ENCODE data around the gene ZNRF2. TPM values are rescaled to one million over a fixed set of nuclear protein-coding genes. Genes with fewer than 3 reads are reported as not detected.
A peak's percentile ranks its signal among the peaks of the same experiment; 100 is the strongest.
"Not testable (repeated sequence)": the region's sequence is repeated elsewhere in the genome, so short reads cannot be mapped to it uniquely, and the experiment has no call there.

The ZNRF2 gene
- total and polyA plus RNA-seq, 4 donors, result 4.8 to 21.1 (median 11.2) TPM

DNA sequence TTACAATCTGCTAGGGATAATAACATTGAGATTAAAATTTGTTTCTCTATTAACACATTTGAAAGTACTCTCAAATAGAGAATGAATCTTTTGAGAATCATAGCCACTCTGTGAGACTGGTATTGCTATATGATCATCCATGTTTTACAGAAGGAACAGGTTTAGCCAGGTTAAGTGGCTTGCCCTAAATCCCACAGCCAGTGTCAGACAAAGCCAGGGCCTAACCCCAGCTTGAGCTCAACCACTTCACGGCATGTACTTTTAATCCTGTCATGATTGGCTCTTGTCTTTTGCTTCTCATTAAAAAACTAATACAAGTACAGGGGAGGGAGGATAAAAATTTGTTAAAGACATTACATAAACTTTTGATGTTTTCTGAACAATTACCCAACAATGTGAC lies 3.8 kb upstream of the ZNRF2 start:
- H3K4me3 ChIP-seq (ENCODE audit: low read length in 2 of 2), result no peak overlapping the region
- WGBS, 2 donors, result 94 to 97% methylated on average over 1 of the region's 1 CpG
- no peak overlapping the region for H3K27ac ChIP-seq (ENCODE audit: low read depth in 1 of 2, low read length in 2 of 2)
- ATAC-seq (ENCODE audit: low FRiP score) (no peak), DNase-seq (no peak)
- intact Hi-C loops (cut with DNase I), result loop anchor here (5.0 kb wide), 3 partner anchors 67 to 108 kb away; no protein-coding TSS in a partner anchor
- no peaks in the 10 kb centered on the region for H3K9me3 ChIP-seq (ENCODE audit: control insufficient read depth, low read length)
- H3K27me3 ChIP-seq (ENCODE audit: control insufficient read depth in 1 of 2, insufficient read depth in 2 of 2, low read length in 1 of 2), result no peaks in the 10 kb centered on the region
- no peaks in the 10 kb centered on the region for H3K36me3 ChIP-seq (ENCODE audit: control insufficient read depth in 1 of 2, insufficient read depth in 2 of 2, low read length in 1 of 2)
- H3K4me1 ChIP-seq (ENCODE audit: control insufficient read depth in 1 of 2, insufficient read depth in 2 of 2, low read length in 2 of 2), result no peaks in the 10 kb centered on the region

DNA sequence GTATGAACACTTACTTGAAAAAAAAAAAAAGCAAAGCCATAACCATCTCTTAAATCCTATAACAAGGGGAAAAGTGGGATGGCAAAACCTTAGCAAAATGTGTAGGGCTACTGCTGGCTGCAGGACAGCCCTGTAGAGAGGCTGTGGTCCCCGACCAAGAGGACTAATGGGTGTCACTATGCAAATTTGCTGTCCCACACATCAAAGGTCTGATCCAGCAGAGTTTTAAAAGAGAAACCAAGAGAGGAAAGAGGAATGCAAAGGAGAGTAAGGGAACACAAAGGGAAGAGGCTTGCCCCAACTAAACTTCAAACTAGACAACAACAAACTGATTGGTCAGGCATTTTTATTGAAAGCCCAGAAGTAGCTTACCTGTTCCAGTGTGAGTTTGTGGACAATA lies 3.1 kb upstream of the ZNRF2 start:
- no peaks in the 10 kb centered on the region for H3K4me1 ChIP-seq (ENCODE audit: control insufficient read depth in 1 of 2, insufficient read depth in 2 of 2, low read length in 2 of 2)
- no peak overlapping the region for H3K27ac ChIP-seq (ENCODE audit: low read depth in 1 of 2, low read length in 2 of 2)
- intact Hi-C loops (cut with DNase I), result loop anchor here (5.0 kb wide), 3 partner anchors 66 to 109 kb away; no protein-coding TSS in a partner anchor
- no peaks in the 10 kb centered on the region for H3K9me3 ChIP-seq (ENCODE audit: control insufficient read depth, low read length)
- DNase-seq (no peak), ATAC-seq (ENCODE audit: low FRiP score) (no peak)
- H3K4me3 ChIP-seq (ENCODE audit: low read length in 2 of 2), result no peak overlapping the region
- no peaks in the 10 kb centered on the region for H3K36me3 ChIP-seq (ENCODE audit: control insufficient read depth in 1 of 2, insufficient read depth in 2 of 2, low read length in 1 of 2)
- 71 to 78% methylated on average over 1 of the region's 1 CpG for WGBS, 2 donors
- H3K27me3 ChIP-seq (ENCODE audit: control insufficient read depth in 1 of 2, insufficient read depth in 2 of 2, low read length in 1 of 2), result no peaks in the 10 kb centered on the region

GRCh38 chr7:30281791-30282190 lies 2.6 kb upstream of the ZNRF2 start:
- Histone ChIP-seq H3K9me3 (ENCODE audit: control insufficient read depth, low read length) (no peaks in the 10 kb centered on the region), H3K27ac (ENCODE audit: low read depth in 1 of 2, low read length in 2 of 2) (no peak overlapping the region), H3K36me3 (ENCODE audit: control insufficient read depth in 1 of 2, insufficient read depth in 2 of 2, low read length in 1 of 2) (no peaks in the 10 kb centered on the region), H3K27me3 (ENCODE audit: control insufficient read depth in 1 of 2, insufficient read depth in 2 of 2, low read length in 1 of 2) (no peaks in the 10 kb centered on the region), H3K4me1 (ENCODE audit: control insufficient read depth in 1 of 2, insufficient read depth in 2 of 2, low read length in 2 of 2) (no peaks in the 10 kb centered on the region), H3K4me3 (ENCODE audit: low read length in 2 of 2) (no peak overlapping the region)
- no peak for DNase-seq
- ATAC-seq (ENCODE audit: low FRiP score), result no peak
- 88 to 92% methylated on average over 2 of the region's 2 CpGs for WGBS, 2 donors
- intact Hi-C loops (cut with DNase I), result loop anchor here (5.0 kb wide), 3 partner anchors 66 to 109 kb away; no protein-coding TSS in a partner anchor

- Histone ChIP-seq H3K36me3 (ENCODE audit: control insufficient read depth in 1 of 2, insufficient read depth in 2 of 2, low read length in 1 of 2) (no peaks in the 10 kb centered on the region), H3K27me3 (ENCODE audit: control insufficient read depth in 1 of 2, insufficient read depth in 2 of 2, low read length in 1 of 2) (no peaks in the 10 kb centered on the region), H3K4me1 (ENCODE audit: control insufficient read depth in 1 of 2, insufficient read depth in 2 of 2, low read length in 2 of 2) (no peaks in the 10 kb centered on the region), H3K9me3 (ENCODE audit: control insufficient read depth, low read length) (no peaks in the 10 kb centered on the region), H3K27ac (ENCODE audit: low read depth in 1 of 2, low read length in 2 of 2) (no peak overlapping the region), H3K4me3 (ENCODE audit: low read length in 2 of 2) (no peak overlapping the region)
- intact Hi-C loops (cut with DNase I), result loop anchor here (5.0 kb wide), 3 partner anchors 65 to 110 kb away; no protein-coding TSS in a partner anchor
- ATAC-seq (ENCODE audit: low FRiP score), result no peak
- 79 to 80% methylated on average over 3 of the region's 3 CpGs for WGBS, 2 donors
- no peak for DNase-seq
Observed at GRCh38 chr7:30282735-30283134, 1.7 kb upstream of the ZNRF2 start.

GRCh38 chr7:30285067-30285535 lies 704 bp downstream of the ZNRF2 start:
- H3K27me3 ChIP-seq (ENCODE audit: control insufficient read depth in 1 of 2, insufficient read depth in 2 of 2, low read length in 1 of 2), result no peaks in the 10 kb centered on the region
- WGBS, 2 donors, result 0 to 1% methylated on average over 28 to 72 of the region's 72 CpGs
- ATAC-seq (ENCODE audit: low FRiP score) (peak; percentile 36), DNase-seq (peak; percentile 63 to 82)
- intact Hi-C loops (cut with DNase I), result no loop called here
- H3K9me3 ChIP-seq (ENCODE audit: control insufficient read depth, low read length), result no peaks in the 10 kb centered on the region
- H3K36me3 ChIP-seq (ENCODE audit: control insufficient read depth in 1 of 2, insufficient read depth in 2 of 2, low read length in 1 of 2), result no peaks in the 10 kb centered on the region
- H3K4me3 ChIP-seq (ENCODE audit: low read length in 2 of 2), result peak overlapping the region; percentile 66 to 86
- peak overlapping the region; percentile 72 to 86 for H3K27ac ChIP-seq (ENCODE audit: low read depth in 1 of 2, low read length in 2 of 2)
- no peaks in the 10 kb centered on the region for H3K4me1 ChIP-seq (ENCODE audit: control insufficient read depth in 1 of 2, insufficient read depth in 2 of 2, low read length in 2 of 2)

DNA sequence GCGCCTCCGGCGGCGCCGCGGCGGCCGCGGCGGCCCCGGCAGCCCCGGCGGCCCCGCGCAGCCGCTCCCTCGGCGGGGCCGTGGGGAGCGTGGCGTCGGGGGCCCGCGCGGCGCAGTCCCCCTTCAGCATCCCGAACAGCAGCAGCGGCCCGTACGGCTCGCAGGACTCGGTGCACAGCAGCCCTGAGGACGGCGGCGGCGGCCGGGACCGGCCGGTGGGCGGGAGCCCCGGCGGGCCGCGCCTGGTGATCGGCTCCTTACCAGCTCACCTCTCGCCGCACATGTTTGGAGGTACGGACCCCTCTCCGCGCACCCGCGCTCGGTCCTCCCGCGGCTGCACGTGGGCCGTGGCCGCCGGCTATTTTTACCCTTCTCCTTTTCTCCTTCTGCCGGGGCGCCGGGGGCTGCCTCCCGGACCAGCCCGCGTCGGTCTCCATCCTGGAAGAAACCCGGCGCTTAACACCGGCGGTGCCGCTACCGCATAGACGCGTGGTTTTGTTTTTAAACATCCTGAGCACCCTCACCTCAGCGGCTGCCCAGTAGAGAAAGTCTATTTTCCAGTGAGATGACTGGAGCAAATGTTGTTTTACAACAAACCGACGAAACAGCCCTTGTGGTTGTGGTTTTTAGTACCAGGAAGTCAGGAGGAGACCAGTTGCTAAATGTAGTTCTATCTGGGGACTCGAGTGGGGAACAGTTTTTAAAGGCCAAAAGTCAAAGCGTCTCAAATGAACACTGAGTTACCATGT lies 1.3 kb downstream of the ZNRF2 start:
- peak overlapping the region; percentile 46 to 72 for H3K27ac ChIP-seq (ENCODE audit: low read depth in 1 of 2, low read length in 2 of 2)
- H3K4me1 ChIP-seq (ENCODE audit: control insufficient read depth in 1 of 2, insufficient read depth in 2 of 2, low read length in 2 of 2), result peaks cover 0 to 1% of the 10 kb centered on the region in 2 donors
- ATAC-seq (ENCODE audit: low FRiP score), result no peak
- peak; percentile 63 to 83 for DNase-seq
- peak overlapping the region; percentile 66 to 86 for H3K4me3 ChIP-seq (ENCODE audit: low read length in 2 of 2)
- H3K36me3 ChIP-seq (ENCODE audit: control insufficient read depth in 1 of 2, insufficient read depth in 2 of 2, low read length in 1 of 2), result no peaks in the 10 kb centered on the region
- H3K27me3 ChIP-seq (ENCODE audit: control insufficient read depth in 1 of 2, insufficient read depth in 2 of 2, low read length in 1 of 2), result no peaks in the 10 kb centered on the region
- 0% methylated on average over 62 to 79 of the region's 79 CpGs for WGBS, 2 donors
- H3K9me3 ChIP-seq (ENCODE audit: control insufficient read depth, low read length), result no peaks in the 10 kb centered on the region
- intact Hi-C loops (cut with DNase I), result no loop called here

DNA sequence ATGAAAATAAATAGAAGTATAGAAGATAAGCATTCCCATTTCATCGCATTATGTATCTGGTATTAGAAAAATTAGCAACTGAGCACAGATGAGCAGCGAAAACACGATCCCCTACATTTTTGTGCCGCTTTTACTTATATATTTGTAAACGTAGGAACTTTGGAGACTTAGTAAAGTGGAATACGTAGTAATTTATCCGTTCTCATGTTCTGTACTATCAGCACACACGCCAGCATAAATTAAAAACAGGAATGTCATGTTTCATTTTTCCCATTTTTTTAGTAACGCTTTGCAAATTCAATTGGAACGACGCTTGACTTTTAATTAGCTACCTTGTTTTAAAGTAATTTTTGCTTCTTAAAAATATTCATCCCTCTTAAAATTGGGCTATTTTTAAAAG lies 2.4 kb downstream of the ZNRF2 start:
- H3K9me3 ChIP-seq (ENCODE audit: control insufficient read depth, low read length), result no peaks in the 10 kb centered on the region
- H3K4me1 ChIP-seq (ENCODE audit: control insufficient read depth in 1 of 2, insufficient read depth in 2 of 2, low read length in 2 of 2), result peaks cover 0 to 1% of the 10 kb centered on the region in 2 donors
- H3K4me3 ChIP-seq (ENCODE audit: low read length in 2 of 2), result no peak overlapping the region
- intact Hi-C loops (cut with DNase I), result no loop called here
- H3K36me3 ChIP-seq (ENCODE audit: control insufficient read depth in 1 of 2, insufficient read depth in 2 of 2, low read length in 1 of 2), result no peaks in the 10 kb centered on the region
- 91 to 93% methylated on average over 11 of the region's 11 CpGs for WGBS, 2 donors
- DNase-seq (no peak), ATAC-seq (ENCODE audit: low FRiP score) (no peak)
- no peaks in the 10 kb centered on the region for H3K27me3 ChIP-seq (ENCODE audit: control insufficient read depth in 1 of 2, insufficient read depth in 2 of 2, low read length in 1 of 2)
- H3K27ac ChIP-seq (ENCODE audit: low read depth in 1 of 2, low read length in 2 of 2), result no peak overlapping the region

- WGBS, 2 donors, result 78 to 87% methylated on average over 3 of the region's 3 CpGs
- ATAC-seq (ENCODE audit: low FRiP score); H3K36me3 ChIP-seq (ENCODE audit: control insufficient read depth in 1 of 2, insufficient read depth in 2 of 2, low read length in 1 of 2); intact Hi-C loops (cut with DNase I); H3K4me1 ChIP-seq (ENCODE audit: control insufficient read depth in 1 of 2, insufficient read depth in 2 of 2, low read length in 2 of 2); H3K27me3 ChIP-seq (ENCODE audit: control insufficient read depth in 1 of 2, insufficient read depth in 2 of 2, low read length in 1 of 2); H3K27ac ChIP-seq (ENCODE audit: low read depth in 1 of 2, low read length in 2 of 2); DNase-seq; H3K9me3 ChIP-seq (ENCODE audit: control insufficient read depth, low read length); H3K4me3 ChIP-seq (ENCODE audit: low read length in 2 of 2): not testable (repeated sequence)
Observed at GRCh38 chr7:30287625-30288024, 3.2 kb downstream of the ZNRF2 start.

GRCh38 chr7:30289634-30290033 lies 5.2 kb downstream of the ZNRF2 start:
- H3K4me1 ChIP-seq (ENCODE audit: control insufficient read depth in 1 of 2, insufficient read depth in 2 of 2, low read length in 2 of 2); H3K4me3 ChIP-seq (ENCODE audit: low read length in 2 of 2); ATAC-seq (ENCODE audit: low FRiP score); intact Hi-C loops (cut with DNase I); H3K27me3 ChIP-seq (ENCODE audit: control insufficient read depth in 1 of 2, insufficient read depth in 2 of 2, low read length in 1 of 2); H3K27ac ChIP-seq (ENCODE audit: low read depth in 1 of 2, low read length in 2 of 2); H3K36me3 ChIP-seq (ENCODE audit: control insufficient read depth in 1 of 2, insufficient read depth in 2 of 2, low read length in 1 of 2); H3K9me3 ChIP-seq (ENCODE audit: control insufficient read depth, low read length); DNase-seq: not testable (repeated sequence)
- WGBS, 2 donors, result 96 to 97% methylated on average over 2 of the region's 2 CpGs
